H1 (cell line): ENCODE results near the gene OBSCN. TPM values are rescaled to one million over a fixed set of nuclear protein-coding genes. Genes with fewer than 3 reads are reported as not detected.

ENCODE experiments used
- CTCF ChIA-PET: fragments of 300-600 bp; sonication (Branson Sonifier 250); formaldehyde crosslinking; loops from one replicate; lab custom pipeline; 2021; ENCODE audit not compliant: partially characterized antibody; lab: Charles Lee
- POLR2A ChIA-PET: fragments of 300-600 bp; sonication (Branson Sonifier 250); formaldehyde crosslinking; loops from one replicate; lab custom pipeline; 2021; ENCODE audit warnings: inconsistent platforms; ENCODE audit not compliant: partially characterized antibody; lab: Charles Lee
- DNase-seq, 2 experiments: peaks; one replicate each; pipeline versions ENCODE4 v3.0.0 to v3.0.0-alpha.2; 2010 to 2022; ENCODE audit warnings: low spot score in 2 of 2, low read depth in 1 of 2, mixed read lengths in 1 of 2
- FAIRE-seq: peaks from 2 replicates; lab custom pipeline; 2011; peaks lifted over from hg19 to GRCh38; lab: Jason Lieb, UNC
- H2AFZ ChIP-seq: 2 replicates; pipeline ENCODE4 v1.8.1; 2012; ENCODE audit warnings: low read length, inconsistent platforms
- H2AK5ac ChIP-seq: 2 replicates; pipeline ENCODE4 v1.6.1; 2013; ENCODE audit warnings: low read depth, low read length
- H2BK120ac ChIP-seq: replicated peaks from 2 replicates; pipeline ENCODE3; 2013; ENCODE audit warnings: low read depth, low read length, inconsistent platforms
- H2BK12ac ChIP-seq: 2 replicates; pipeline ENCODE4 v1.6.1; 2013; ENCODE audit warnings: low read depth, low read length
- H2BK15ac ChIP-seq: 2 replicates; pipeline ENCODE4 v1.6.1; 2013; ENCODE audit warnings: low read length
- H2BK20ac ChIP-seq: 2 replicates; pipeline ENCODE4 v1.6.1; 2013; ENCODE audit warnings: low read length
- H2BK5ac ChIP-seq: 2 replicates; pipeline ENCODE4 v1.6.1; 2013; ENCODE audit warnings: low read depth, low read length
- H3K14ac ChIP-seq: 2 replicates; pipeline ENCODE4 v1.6.1; 2013; ENCODE audit warnings: inconsistent platforms; ENCODE audit not compliant: insufficient read length
- H3K18ac ChIP-seq: 2 replicates; pipeline ENCODE4 v1.6.1; 2013; ENCODE audit warnings: low read length; ENCODE audit errors: extremely low read depth
- H3K23ac ChIP-seq: 2 replicates; pipeline ENCODE4 v1.6.1; 2013; ENCODE audit warnings: inconsistent platforms; ENCODE audit not compliant: insufficient read length
- H3K23me2 ChIP-seq: 2 replicates; pipeline ENCODE4 v1.6.1; 2013; ENCODE audit warnings: low read depth, low read length
- H3K27ac ChIP-seq: 2 replicates; pipeline ENCODE4 v1.6.1; 2011; ENCODE audit warnings: low read depth, low read length, inconsistent platforms
- H3K27me3 ChIP-seq, 4 experiments: replicated peaks in 1 of 4; 1 replicate in 1 of 4; 2 replicates in 3 of 4; pipeline versions ENCODE4 v1.6.1 to v1.8.1; 2011 to 2013; ENCODE audit warnings: low read length in 3 of 4, mild to moderate bottlenecking in 3 of 4, inconsistent platforms in 2 of 4, mixed read lengths in 2 of 4, moderate library complexity in 1 of 4; ENCODE audit not compliant: control insufficient read depth in 3 of 4, insufficient read depth in 3 of 4; ENCODE audit errors: extremely low read depth in 1 of 4
- H3K36me3 ChIP-seq, 4 experiments: 2 replicates each; pipeline versions ENCODE4 v1.6.1 to v1.8.1; 2011 to 2013; ENCODE audit warnings: mild to moderate bottlenecking in 4 of 4, low read length in 3 of 4, moderate library complexity in 2 of 4, control low read depth in 1 of 4, inconsistent platforms in 1 of 4; ENCODE audit not compliant: insufficient read depth in 4 of 4, control insufficient read depth in 2 of 4
- H3K4ac ChIP-seq: replicated peaks from 2 replicates; pipeline ENCODE3; 2013; ENCODE audit warnings: low read length, low read depth, mixed read lengths, inconsistent platforms; ENCODE audit not compliant: insufficient read length
- H3K4me1 ChIP-seq, 4 experiments: replicated peaks in 1 of 4; 1 replicate in 1 of 4; 2 replicates in 3 of 4; pipeline versions ENCODE4 v1.6.1 to v1.8.1; 2011 to 2013; ENCODE audit warnings: low read length in 3 of 4, inconsistent platforms in 2 of 4, mixed read lengths in 1 of 4; ENCODE audit not compliant: insufficient read depth in 4 of 4, control insufficient read depth in 3 of 4
- H3K4me2 ChIP-seq, 2 experiments: 2 replicates each; pipeline versions ENCODE4 v1.6.1 to v1.8.1; 2011 to 2013; ENCODE audit warnings: low read depth in 2 of 2, low read length in 2 of 2, control low read depth in 1 of 2, inconsistent platforms in 1 of 2, mild to moderate bottlenecking in 1 of 2; ENCODE audit not compliant: insufficient read depth in 1 of 2
- H3K4me3 ChIP-seq, 4 experiments: fragments of 200-600, 300-600 bp in 1 of 4; sonication (generic), shearing (Covaris generic), sonication (Bioruptor Twin) in 1 of 4; 2 replicates each; pipeline versions ENCODE4 v1.5.1 to v1.8.1; 2011 to 2016; ENCODE audit warnings: low read length in 4 of 4, low read depth in 3 of 4, control low read depth in 2 of 4, inconsistent platforms in 2 of 4, mild to moderate bottlenecking in 2 of 4, mixed read lengths in 1 of 4, moderate library complexity in 1 of 4; ENCODE audit not compliant: insufficient read depth in 2 of 4; ENCODE audit errors: extremely low read depth in 1 of 4
- H3K56ac ChIP-seq: replicated peaks from 2 replicates; pipeline ENCODE3; 2013; ENCODE audit warnings: low read depth, mild to moderate bottlenecking, mixed read lengths, low read length, inconsistent platforms; ENCODE audit not compliant: insufficient read length
- H3K79me1 ChIP-seq: 2 replicates; pipeline ENCODE4 v1.6.1; 2013; ENCODE audit warnings: low read depth, low read length, control low read depth
- H3K79me2 ChIP-seq, 2 experiments: 2 replicates each; pipeline versions ENCODE4 v1.6.1 to v1.8.1; 2012 to 2013; ENCODE audit warnings: low read length in 2 of 2, mild to moderate bottlenecking in 2 of 2, inconsistent platforms in 1 of 2; ENCODE audit not compliant: insufficient read depth in 2 of 2, control insufficient read depth in 1 of 2
- H3K9ac ChIP-seq, 4 experiments: replicated peaks in 1 of 4; 1 replicate in 1 of 4; 2 replicates in 3 of 4; pipeline versions ENCODE4 v1.6.1 to v1.8.1; 2011 to 2013; ENCODE audit warnings: low read depth in 3 of 4, low read length in 3 of 4, control low read depth in 2 of 4, mild to moderate bottlenecking in 2 of 4, moderate library complexity in 2 of 4, inconsistent platforms in 1 of 4; ENCODE audit errors: extremely low read depth in 1 of 4
- H3K9me3 ChIP-seq, 2 experiments: 2 replicates each; pipeline versions ENCODE4 v1.6.1 to v1.8.1; 2012 to 2013; ENCODE audit warnings: mild to moderate bottlenecking in 2 of 2, moderate library complexity in 2 of 2, control low read depth in 1 of 2, inconsistent platforms in 1 of 2, low read depth in 1 of 2, low read length in 1 of 2, mixed read lengths in 1 of 2; ENCODE audit not compliant: insufficient read depth in 2 of 2
- H4K20me1 ChIP-seq, 2 experiments: replicated peaks in 1 of 2; 2 replicates each; pipeline versions ENCODE3 to v1.8.1; 2011 to 2013; ENCODE audit warnings: inconsistent platforms in 2 of 2, low read length in 2 of 2, mild to moderate bottlenecking in 1 of 2; ENCODE audit not compliant: insufficient read depth in 2 of 2, control insufficient read depth in 1 of 2
- H4K5ac ChIP-seq: 2 replicates; pipeline ENCODE4 v1.6.1; 2013; ENCODE audit warnings: low read length, low read depth, mixed read lengths, inconsistent platforms; ENCODE audit not compliant: insufficient read length
- H4K8ac ChIP-seq: 2 replicates; pipeline ENCODE4 v1.8.0; 2013; ENCODE audit warnings: mild to moderate bottlenecking, moderate library complexity, low read length, inconsistent platforms; ENCODE audit not compliant: insufficient read depth; ENCODE audit errors: extremely low read depth
- H4K91ac ChIP-seq: replicated peaks from 2 replicates; pipeline ENCODE3; 2013; ENCODE audit warnings: low read length, mixed read lengths, inconsistent platforms; ENCODE audit not compliant: insufficient read length
- CTCF ChIP-seq, 3 experiments: IDR thresholded peaks; 1 replicate in 2 of 3; 2 replicates in 1 of 3; pipeline versions ENCODE4 v1.5.1 to v1.6.1; 2011; ENCODE audit warnings: low read length in 3 of 3, mild to moderate bottlenecking in 3 of 3, inconsistent platforms in 2 of 3, low read depth in 1 of 3, moderate library complexity in 1 of 3; ENCODE audit not compliant: insufficient read depth in 1 of 3; ENCODE audit errors: control extremely low read depth in 1 of 3
- EGR1 ChIP-seq: IDR thresholded peaks from 2 replicates; pipeline ENCODE4 v1.6.1; 2011; ENCODE audit warnings: low read depth, low read length, borderline replicate concordance
- GABPA ChIP-seq: IDR thresholded peaks from 2 replicates; pipeline ENCODE4 v1.6.1; 2011; ENCODE audit warnings: mild to moderate bottlenecking, low read length, moderate library complexity, borderline replicate concordance; ENCODE audit not compliant: insufficient read depth
- KDM5A ChIP-seq: fragments of 200-600 bp; IDR thresholded peaks from 2 replicates; pipeline ENCODE4 v1.7.1; 2012; ENCODE audit warnings: mild to moderate bottlenecking, low read length, inconsistent platforms, mixed read lengths
- RAD21 ChIP-seq, 2 experiments: IDR thresholded peaks in 1 of 2; conservative IDR thresholded peaks in 1 of 2; 2 replicates each; pipeline ENCODE4 v1.6.1; 2011; ENCODE audit warnings: low read depth in 2 of 2, low read length in 2 of 2, improper control_type of control experiment in 1 of 2, inconsistent platforms in 1 of 2, mild to moderate bottlenecking in 1 of 2, moderate library complexity in 1 of 2
- RNF2 ChIP-seq: fragments of 200-900, 300-1000 bp; sonication (generic); IDR thresholded peaks from 2 replicates; pipeline ENCODE4 v1.7.1; 2016; ENCODE audit warnings: borderline replicate concordance, low read depth, mild to moderate bottlenecking, antibody characterized with exemption, low read length; ENCODE audit not compliant: poor library complexity, severe bottlenecking; ENCODE audit errors: missing control alignments
- SP1 ChIP-seq: IDR thresholded peaks from 2 replicates; pipeline ENCODE4 v1.6.1; 2011; ENCODE audit warnings: low read depth, low read length
- WGBS, 2 experiments: shearing (Covaris generic) in 1 of 2; methylation state at CpG; one replicate each; pipeline versions ENCODE4 v1.1.6 to v1.1.7; 2013 to 2015; ENCODE audit warnings: low lambda C conversion rate in 2 of 2, mixed read lengths in 2 of 2, inconsistent platforms in 1 of 2, low coverage in 1 of 2, missing lambda C conversion rate in 1 of 2; ENCODE audit not compliant: insufficient replicate concordance in 2 of 2, insufficient coverage in 1 of 2, insufficient read length in 1 of 2; ENCODE audit errors: extremely low coverage in 1 of 2, missing lambda C conversion rate in 1 of 2; 5-methylcytosine and 5-hydroxymethylcytosine counted together
- polyA plus RNA-seq, 7 experiments: library from polyadenylated mRNA; depleted of rRNA in 3 of 7; stranded (reverse) in 5 of 7; unstranded in 2 of 7; fragments of >200 nt in 5 of 7; fragments of 200-250 nt in 2 of 7; gene quantifications; 1 replicate in 5 of 7; 2 replicates in 1 of 7; 4 replicates in 1 of 7; pipeline versions ENCODE4 v1.2.1 to v1.2.3, GENCODE V29; 2011 to 2013; ENCODE audit warnings: missing spikeins in 2 of 7, mixed read lengths in 2 of 7
- total RNA-seq: library from RNA; stranded (reverse); fragmentation: NEBNext Ultra II Directional; extraction: Animal tissue kit (Norgen Biotek cat#: 25700); gene quantifications from 2 replicates; pipeline ENCODE4 v1.2.1, GENCODE V29; 2021

The OBSCN gene
- total and polyA plus RNA-seq, 2 of the 8 experiments (the other 6 are each of a cell fraction or from before 2014, with no cell fraction given) = 7.5 to 28.4 TPM

- Histone ChIP-seq H3K14ac (no peak overlapping the region), H3K4me2 (no peak overlapping the region), H2AK5ac (no peak overlapping the region), H2BK15ac (no peak overlapping the region), H3K9me3 (peaks cover 20 to 21% of the 10 kb centered on the region in 2 experiments; a peak in 3 of 4 replicates), H4K5ac (no peak overlapping the region), H3K4ac (no peak overlapping the region), H3K79me2 (no peaks in the 10 kb centered on the region; a peak in 1 of 4 replicates), H3K27ac (no peak overlapping the region), H3K23me2 (peaks cover 3% of the 10 kb centered on the region), H3K9ac (no peak overlapping the region), H2BK120ac (no peak overlapping the region), H3K27me3 (no peaks in the 10 kb centered on the region; a peak in 1 of 7 replicates), H4K91ac (no peak overlapping the region), H3K79me1 (no peaks in the 10 kb centered on the region; the same call in 1 of the 2 replicates), H2AFZ (no peak overlapping the region), H2BK5ac (no peak overlapping the region), H2BK20ac (no peak overlapping the region), H3K4me3 (no peak overlapping the region), H3K36me3 (peaks cover 6 to 33% (median 22%) of the 10 kb centered on the region in 4 experiments; a peak in 7 of 8 replicates), H4K20me1 (peaks cover 0 to 6% of the 10 kb centered on the region in 2 experiments)
- WGBS, 2 experiments = 69% methylated on average over 5 of the region's 5 CpGs; no CpG with 5 or more reads in 1 of the 2 experiments
- FAIRE-seq = peak; percentile 81
- ChIA-PET POLR2A (no interaction called here), CTCF (interaction anchor here (0.7 to 2.4 kb wide), 15 partner anchors 9 to 111 kb away, joined by 3 to 11 read pairs (median 3); no protein-coding TSS in a partner anchor)
- TF ChIP-seq RNF2 (no peak), CTCF (IDR thresholded peaks at IDR 0.05; ENCODE audit: control extremely low read depth in 1 of 3, insufficient read depth in 1 of 3, low read depth in 1 of 3, low read length in 3 of 3) (peak; percentile 72 to 91 (median 89)), GABPA (peak; percentile 42; the same call in 1 of the 2 replicates), EGR1 (no peak), KDM5A (no peak), RAD21 (IDR thresholded peaks at IDR 0.05 in 1 of 2, conservative IDR thresholded peaks at IDR 0.05 in 1 of 2; ENCODE audit: low read depth in 2 of 2, low read length in 2 of 2) (peak; percentile 30 to 51), SP1 (0 out of 2 replicates have a peak, but pooled peaks have one; percentile 27)
- TF ChIP-seq, all 59 proteins: peak for 4
- Histone ChIP-seq H3K4me1 (no peaks in the 10 kb centered on the region), H3K23ac (no peak overlapping the region), H3K56ac (no peak overlapping the region), H2BK12ac (no peak overlapping the region), H4K8ac (no peak overlapping the region), H3K18ac (no peak overlapping the region)
- DNase-seq = peak in 1 of 2 experiments; percentile 87
Observed at GRCh38 chr1:228236744-228237143, 28.9 kb downstream of the OBSCN start.
